IPS-15b (cell line): ENCODE measurements around the gene NDST1.

Source experiments
- H3K27me3 ChIP-seq: one replicate; pipeline ENCODE4 v1.6.1; 2013; ENCODE audit warnings: low read length; ENCODE audit not compliant: control insufficient read depth, insufficient read depth
- H3K36me3 ChIP-seq: one replicate; pipeline ENCODE4 v1.6.1; 2013; ENCODE audit warnings: low read length; ENCODE audit not compliant: control insufficient read depth, insufficient read depth
- H3K4me1 ChIP-seq: one replicate; pipeline ENCODE4 v1.6.1; 2013; ENCODE audit warnings: mild to moderate bottlenecking, low read length; ENCODE audit not compliant: control insufficient read depth, insufficient read depth
- H3K4me3 ChIP-seq: one replicate; pipeline ENCODE4 v1.5.1; 2013; ENCODE audit warnings: low read depth, low read length
- H3K9ac ChIP-seq: one replicate; pipeline ENCODE4 v1.6.1; 2013; ENCODE audit warnings: low read depth, mild to moderate bottlenecking, low read length
- H3K9me3 ChIP-seq: one replicate; pipeline ENCODE4 v1.6.1; 2013; ENCODE audit warnings: mild to moderate bottlenecking, low read length; ENCODE audit not compliant: control insufficient read depth, insufficient read depth

NDST1 gene

GRCh38 chr5:150481708-150481965, 26.3 kb upstream of the NDST1 start:
- no peaks in the 10 kb centered on the region for H3K9me3 ChIP-seq
- H3K4me3 ChIP-seq = no peak overlapping the region
- no peaks in the 10 kb centered on the region for H3K27me3 ChIP-seq
- no peak overlapping the region for H3K9ac ChIP-seq
- H3K36me3 ChIP-seq = no peaks in the 10 kb centered on the region
- H3K4me1 ChIP-seq = peaks cover 4% of the 10 kb centered on the region

GRCh38 chr5:150481972-150482406, 25.9 kb upstream of the NDST1 start:
- Histone ChIP-seq H3K27me3 (no peaks in the 10 kb centered on the region), H3K9me3 (no peaks in the 10 kb centered on the region), H3K36me3 (no peaks in the 10 kb centered on the region), H3K9ac (no peak overlapping the region), H3K4me1 (peaks cover 5% of the 10 kb centered on the region), H3K4me3 (no peak overlapping the region)

- peak overlapping the region; percentile 70 for H3K9ac ChIP-seq
- no peaks in the 10 kb centered on the region for H3K27me3 ChIP-seq
- H3K4me1 ChIP-seq = peaks cover 26% of the 10 kb centered on the region
- H3K9me3 ChIP-seq = no peaks in the 10 kb centered on the region
- H3K36me3 ChIP-seq = peaks cover 3% of the 10 kb centered on the region
- peak overlapping the region; percentile 71 for H3K4me3 ChIP-seq
Measured at GRCh38 chr5:150484964-150485692, 22.8 kb upstream of the NDST1 start.

- Histone ChIP-seq H3K36me3 (peaks cover 7% of the 10 kb centered on the region), H3K4me1 (peaks cover 32% of the 10 kb centered on the region), H3K9me3 (no peaks in the 10 kb centered on the region), H3K4me3 (peak overlapping the region; percentile 71), H3K27me3 (no peaks in the 10 kb centered on the region), H3K9ac (peak overlapping the region; percentile 87)
Measured at GRCh38 chr5:150485693-150486401, 22.1 kb upstream of the NDST1 start.

GRCh38 chr5:150486402-150487198, 21.3 kb upstream of the NDST1 start:
- Histone ChIP-seq H3K4me1 (peaks cover 39% of the 10 kb centered on the region), H3K27me3 (no peaks in the 10 kb centered on the region), H3K9me3 (no peaks in the 10 kb centered on the region), H3K36me3 (peaks cover 7% of the 10 kb centered on the region), H3K4me3 (peak overlapping the region; percentile 75), H3K9ac (peak overlapping the region; percentile 54)

GRCh38 chr5:150487199-150488061, 20.5 kb upstream of the NDST1 start:
- Histone ChIP-seq H3K4me3 (peak overlapping the region; percentile 75), H3K36me3 (peaks cover 7% of the 10 kb centered on the region), H3K4me1 (peaks cover 39% of the 10 kb centered on the region), H3K27me3 (no peaks in the 10 kb centered on the region), H3K9ac (no peak overlapping the region), H3K9me3 (no peaks in the 10 kb centered on the region)

GRCh38 chr5:150488519-150489359, 19.2 kb upstream of the NDST1 start:
- H3K4me1 ChIP-seq = peaks cover 39% of the 10 kb centered on the region
- H3K36me3 ChIP-seq = peaks cover 7% of the 10 kb centered on the region
- H3K9me3 ChIP-seq = no peaks in the 10 kb centered on the region
- H3K27me3 ChIP-seq = no peaks in the 10 kb centered on the region
- peak overlapping the region; percentile 55 for H3K9ac ChIP-seq
- H3K4me3 ChIP-seq = no peak overlapping the region

- peaks cover 7% of the 10 kb centered on the region for H3K36me3 ChIP-seq
- H3K9ac ChIP-seq = no peak overlapping the region
- H3K9me3 ChIP-seq = no peaks in the 10 kb centered on the region
- H3K27me3 ChIP-seq = no peaks in the 10 kb centered on the region
- H3K4me1 ChIP-seq = peaks cover 39% of the 10 kb centered on the region
- H3K4me3 ChIP-seq = no peak overlapping the region
Measured at GRCh38 chr5:150489360-150490295, 18.3 kb upstream of the NDST1 start.

- Histone ChIP-seq H3K36me3 (peaks cover 7% of the 10 kb centered on the region), H3K4me1 (peaks cover 35% of the 10 kb centered on the region), H3K9me3 (no peaks in the 10 kb centered on the region), H3K9ac (no peak overlapping the region), H3K27me3 (no peaks in the 10 kb centered on the region), H3K4me3 (no peak overlapping the region)
Measured at GRCh38 chr5:150490296-150490669, 17.6 kb upstream of the NDST1 start.

GRCh38 chr5:150490754-150491153, 17.2 kb upstream of the NDST1 start:
- Histone ChIP-seq H3K36me3 (peaks cover 7% of the 10 kb centered on the region), H3K27me3 (no peaks in the 10 kb centered on the region), H3K4me3 (no peak overlapping the region), H3K9ac (peak overlapping the region; percentile 42), H3K9me3 (no peaks in the 10 kb centered on the region), H3K4me1 (peaks cover 35% of the 10 kb centered on the region)
